ENCODE data around the gene IFIH1. TPM values are rescaled to one million over a fixed set of nuclear protein-coding genes. Genes with fewer than 3 reads are reported as not detected.

The IFIH1 gene
- total and polyA plus RNA-seq, 2 donors (not counting 3 experiments of a cell fraction or from before 2014, with no cell fraction given): 1.3 to 6.9 TPM

DNA sequence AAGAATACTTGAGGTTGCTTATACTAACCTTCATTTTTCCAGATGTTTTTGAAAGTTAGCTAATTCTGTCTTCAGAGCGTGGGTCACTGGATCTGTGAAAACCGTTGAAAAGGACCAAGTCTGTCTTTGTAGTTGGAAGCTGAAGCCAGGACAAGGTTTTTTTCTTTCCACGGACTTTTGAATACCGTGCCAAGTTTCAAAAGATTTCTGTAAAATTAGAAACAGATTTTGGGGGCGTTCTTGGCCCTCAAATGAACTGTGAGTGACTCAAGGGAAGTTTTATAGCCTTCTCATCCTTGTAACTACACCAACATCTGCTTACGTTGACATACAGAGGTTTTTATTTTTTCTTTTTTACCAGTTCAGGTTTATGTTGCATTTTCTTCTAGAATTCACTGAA, 75.2 kb downstream of the IFIH1 start, which contains the start of gene FAP:
Gene FAP (minus strand): TSS at position 152 of the 400 bp plus-strand sequence. CDS start 118 bp downstream, at position 34.
- intact Hi-C loops (cut with micrococcal nuclease): no loop called here
- Histone ChIP-seq H3K9ac (replicated peaks; ENCODE audit: extremely low read depth, insufficient read depth, low read length) (peak within 1 kb of the TSS; percentile 63), H3K9me3 (replicated peaks; ENCODE audit: control insufficient read depth, insufficient read depth, low read length) (no peaks in the 10 kb centered on the region), H3K79me2 (ENCODE audit: control insufficient read depth, insufficient read depth, low read length) (no peaks in the 10 kb centered on the region), H3K36me3 (ENCODE audit: control insufficient read depth in 2 of 2, extremely low read depth in 1 of 2, insufficient read depth in 2 of 2, low read length in 2 of 2) (no peaks in the 10 kb centered on the region), H2AFZ (ENCODE audit: low read depth, low read length) (peak within 1 kb of the TSS; percentile 76), H3K4me2 (ENCODE audit: insufficient read depth, low read length) (peak within 1 kb of the TSS; percentile 45), H3K27ac (ENCODE audit: insufficient read depth, low read depth, low read length) (peak within 1 kb of the TSS; percentile 81), H4K20me1 (replicated peaks; ENCODE audit: control insufficient read depth, extremely low read depth, insufficient read depth, low read length) (no peaks in the 10 kb centered on the region), H3K4me3 (replicated peaks in 1 of 3; ENCODE audit: insufficient read depth in 1 of 3, low read depth in 1 of 3, low read length in 3 of 3) (peak within 1 kb of the TSS in 1 of 3 experiments; percentile 19), H3K9me1 (replicated peaks; ENCODE audit: control insufficient read depth, extremely low read depth, insufficient read depth, low read length) (no peaks in the 10 kb centered on the region), H3K27me3 (ENCODE audit: control insufficient read depth in 2 of 2, insufficient read depth in 2 of 2, low read length in 2 of 2) (no peaks in the 10 kb centered on the region), H3K4me1 (ENCODE audit: control insufficient read depth, extremely low read depth, insufficient read depth, low read length) (peaks cover 19% of the 10 kb centered on the region)
- DNase-seq (ENCODE audit: low read depth, low spot score) (peak; percentile 12), FAIRE-seq (no peak)
- ChIA-PET POLR2A (no interaction called here), CTCF (interaction anchor here (1.1 to 4.1 kb wide), 2 partner anchors 11 to 55 kb away, joined by 4 to 26 read pairs; no protein-coding TSS in a partner anchor)
- dilution Hi-C loops (cut with MboI; ENCODE audit: extremely low pct_ligation_motif_present, low sequenced_read_pairs): no loop called here
- TF ChIP-seq POLR2AphosphoS5 (IDR thresholded peaks at IDR 0.05; ENCODE audit: insufficient read depth, low read depth, low read length) (no peak), JUN (IDR thresholded peaks at IDR 0.05; ENCODE audit: borderline replicate concordance, insufficient read depth, insufficient read length, low read depth) (no peak), POLR2A (IDR thresholded peaks at IDR 0.05; ENCODE audit: low read depth, low read length) (no peak), EZH2 (IDR thresholded peaks at IDR 0.05; ENCODE audit: borderline replicate concordance, low read depth, low read length, severe bottlenecking) (no peak), CTCF (IDR thresholded peaks at IDR 0.05; ENCODE audit: extremely low read depth in 1 of 2, insufficient read depth in 1 of 2, low read depth in 1 of 2, low read length in 2 of 2) (no peak), GATA2 (IDR thresholded peaks at IDR 0.05; ENCODE audit: insufficient read depth, insufficient read length, low read depth, low read length) (no peak), MYC (IDR thresholded peaks at IDR 0.05; ENCODE audit: low read depth, low read length) (no peak), FOS (IDR thresholded peaks at IDR 0.05; ENCODE audit: borderline replicate concordance, insufficient read depth, low read length) (no peak)
- TF ChIP-seq, protein P1, sequence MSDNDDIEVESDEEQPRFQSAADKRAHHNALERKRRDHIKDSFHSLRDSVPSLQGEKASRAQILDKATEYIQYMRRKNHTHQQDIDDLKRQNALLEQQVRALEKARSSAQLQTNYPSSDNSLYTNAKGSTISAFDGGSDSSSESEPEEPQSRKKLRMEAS (IDR thresholded peaks at IDR 0.05; ENCODE audit: insufficient read depth, insufficient read length): no peak
- BruUV-seq (replicated peaks): no TSS peak

Measured in endothelial cell of umbilical vein (primary cell).